22Rv1 (cell line): ENCODE data around the gene C1QTNF12.

Experiments used
- CTCF ChIP-seq: fragments of 450-650 bp; IDR thresholded peaks from 2 replicates; pipeline ENCODE4 v1.5.1; 2017; ENCODE audit warnings: mild to moderate bottlenecking
- ZFX ChIP-seq: fragments of 450-650 bp; IDR thresholded peaks from 2 replicates; pipeline ENCODE4 v1.6.1; 2017; ENCODE audit warnings: antibody characterized with exemption, borderline replicate concordance

- TF ChIP-seq CTCF (no peak), ZFX (no peak)
Measured at GRCh38 chr1:1262758-1263157, 16.2 kb upstream of the C1QTNF12 start.
